Psoas muscle (tissue), 8 donors: ENCODE data around the gene DEPP1. TPM values are rescaled to one million over a fixed set of nuclear protein-coding genes. Genes with fewer than 3 reads are reported as not detected.

ENCODE experiments used
- ATAC-seq, 4 donors: fragments of 200-7000 bp; cut with Tn5 transposase; one replicate each; pipeline ENCODE4 v1.9.1; 2020; ENCODE audit warnings: moderate library complexity in 3 of 4, mild to moderate bottlenecking in 2 of 4
- DNase-seq, 2 donors: peaks; one replicate each; pipeline ENCODE4 v3.0.0-alpha.2; 2020
- H3K27ac ChIP-seq: fragments of 200-600 bp; one replicate; pipeline ENCODE4 v1.8.0; 2022
- H3K27me3 ChIP-seq, 3 donors: fragments of 200-600 bp in 1 of 3; one replicate each; pipeline versions ENCODE4 v1.6.1 to v1.8.0; 2013 to 2022; ENCODE audit warnings: low read length in 2 of 3, mild to moderate bottlenecking in 2 of 3, moderate library complexity in 1 of 3; ENCODE audit not compliant: insufficient read depth in 3 of 3
- H3K36me3 ChIP-seq, 2 donors: fragments of 200-600 bp in 1 of 2; one replicate each; pipeline versions ENCODE4 v1.6.1 to v1.8.0; 2013 to 2022; ENCODE audit warnings: low read depth in 1 of 2, mild to moderate bottlenecking in 1 of 2, moderate library complexity in 1 of 2; ENCODE audit not compliant: insufficient read depth in 1 of 2
- H3K4me1 ChIP-seq: fragments of 200-600 bp; one replicate; pipeline ENCODE4 v1.8.0; 2022
- H3K4me3 ChIP-seq: fragments of 200-600 bp; one replicate; pipeline ENCODE4 v1.8.0; 2022; ENCODE audit warnings: mild to moderate bottlenecking
- H3K9me3 ChIP-seq: fragments of 200-600 bp; one replicate; pipeline ENCODE4 v1.8.0; 2022
- WGBS, 3 donors: extraction: QIAGEN DNeasy Blood & Tissue Kit; methylation state at CpG; one replicate each; pipeline versions ENCODE4 v1.1.6 to v1.1.7; 2013; 5-methylcytosine and 5-hydroxymethylcytosine counted together
- intact Hi-C, 2 donors: fragments of 100-400 bp; cut with DNase I; formaldehyde crosslinking; loops; one replicate each; pipeline versions ENCODE4 v1.11.0 to v1.14.2; 2022
- polyA plus RNA-seq, 3 donors: library from polyadenylated mRNA; stranded (reverse); fragments of 200-250 nt; gene quantifications; one replicate each; pipeline ENCODE4 v1.2.3, GENCODE V29; 2013
- total RNA-seq, 4 donors: library from RNA; stranded (reverse); fragmentation: NEBNext Ultra II Directional in 2 of 4; extraction: Animal tissue kit (Norgen Biotek cat#: 25700) in 2 of 4; gene quantifications; one replicate each; pipeline versions ENCODE4 v1.2.1 to v1.2.4, GENCODE V29; 2021 to 2023
- TF ChIP-seq, protein P1 (sequence below): fragments of 200-600 bp; IDR thresholded peaks from one replicate; pipeline ENCODE4 v1.8.0; 2022; ENCODE audit warnings: antibody characterized with exemption
- donor health status: healthy with polysubstance abuse.
- donor health status: DM: no; HTN: no; CAD: no; lungs with moderate emphysema.
- donor health status: Bipolar disorder and iron deficiency.
- donor health status: healthy.
- donor health status: DM: yes; HTN: yes; CAD: no.
- donor health status: DM: no; HTN: no; CAD: no.
- donor health status: DM: no; HTN: no; CAD: no.
- donor health status: DM: yes; HTN: yes; CAD: no.

DEPP1 gene
- total and polyA plus RNA-seq, 7 donors: 28.2 to 102 (median 37.4) TPM

DNA sequence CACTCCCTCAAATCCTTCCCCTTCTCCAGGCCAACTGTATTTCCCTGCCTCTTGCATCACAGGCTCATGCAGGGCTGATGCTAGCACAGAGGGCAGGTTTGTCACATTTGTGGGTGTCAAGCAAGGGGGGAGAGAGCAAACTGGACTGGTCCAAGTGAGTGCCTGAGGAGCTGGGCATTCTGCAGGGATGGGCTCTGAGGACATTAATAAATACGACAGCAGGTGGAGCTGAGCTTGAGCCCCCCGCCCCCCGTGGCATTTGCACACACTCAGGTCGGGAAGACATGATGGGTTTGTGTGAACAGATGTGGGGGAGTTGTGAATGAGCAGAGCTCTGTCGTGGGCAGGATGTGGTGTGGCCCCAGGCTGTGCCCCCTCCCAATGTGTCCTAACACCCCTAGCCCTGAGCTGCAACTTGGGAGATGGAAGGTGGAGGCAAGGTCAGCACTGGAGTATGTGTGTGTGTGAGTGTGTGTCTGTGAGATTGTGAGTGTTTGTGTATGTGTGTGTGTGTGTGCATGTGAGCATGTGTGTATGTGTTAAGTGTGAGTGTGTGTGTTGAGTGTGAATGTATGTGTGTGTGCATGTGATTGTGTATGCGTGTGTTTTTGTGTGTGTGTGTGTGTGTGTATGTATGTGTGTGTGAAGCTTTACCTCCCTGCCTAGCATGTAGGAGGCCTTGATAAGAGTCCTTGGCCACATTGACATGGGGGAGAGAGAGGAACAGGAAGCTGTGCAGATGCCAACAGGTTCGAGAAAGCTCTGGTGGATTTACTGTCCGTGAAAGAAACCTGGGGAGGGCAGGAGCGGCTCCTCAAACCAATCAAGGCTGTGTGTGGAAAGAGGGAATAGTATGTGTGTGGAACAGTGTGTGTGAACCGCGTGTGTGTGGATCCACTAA is 9.9 kb downstream of the DEPP1 start:
- Histone ChIP-seq H3K4me1 (peaks cover 67% of the 10 kb centered on the region), H3K36me3 (peaks cover 0 to 18% of the 10 kb centered on the region in 2 donors), H3K9me3 (no peaks in the 10 kb centered on the region), H3K27ac (peak overlapping the region; percentile 69), H3K4me3 (no peak overlapping the region), H3K27me3 (no peaks in the 10 kb centered on the region)
- WGBS, 3 donors: 68 to 78% (median 71%) methylated on average over 11 of the region's 11 CpGs
- intact Hi-C loops: no loop called here
- peak in 1 of 2 donors; percentile 45 for DNase-seq
- ATAC-seq: no peak
- TF ChIP-seq, protein P1, sequence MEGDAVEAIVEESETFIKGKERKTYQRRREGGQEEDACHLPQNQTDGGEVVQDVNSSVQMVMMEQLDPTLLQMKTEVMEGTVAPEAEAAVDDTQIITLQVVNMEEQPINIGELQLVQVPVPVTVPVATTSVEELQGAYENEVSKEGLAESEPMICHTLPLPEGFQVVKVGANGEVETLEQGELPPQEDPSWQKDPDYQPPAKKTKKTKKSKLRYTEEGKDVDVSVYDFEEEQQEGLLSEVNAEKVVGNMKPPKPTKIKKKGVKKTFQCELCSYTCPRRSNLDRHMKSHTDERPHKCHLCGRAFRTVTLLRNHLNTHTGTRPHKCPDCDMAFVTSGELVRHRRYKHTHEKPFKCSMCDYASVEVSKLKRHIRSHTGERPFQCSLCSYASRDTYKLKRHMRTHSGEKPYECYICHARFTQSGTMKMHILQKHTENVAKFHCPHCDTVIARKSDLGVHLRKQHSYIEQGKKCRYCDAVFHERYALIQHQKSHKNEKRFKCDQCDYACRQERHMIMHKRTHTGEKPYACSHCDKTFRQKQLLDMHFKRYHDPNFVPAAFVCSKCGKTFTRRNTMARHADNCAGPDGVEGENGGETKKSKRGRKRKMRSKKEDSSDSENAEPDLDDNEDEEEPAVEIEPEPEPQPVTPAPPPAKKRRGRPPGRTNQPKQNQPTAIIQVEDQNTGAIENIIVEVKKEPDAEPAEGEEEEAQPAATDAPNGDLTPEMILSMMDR: no peak

DNA sequence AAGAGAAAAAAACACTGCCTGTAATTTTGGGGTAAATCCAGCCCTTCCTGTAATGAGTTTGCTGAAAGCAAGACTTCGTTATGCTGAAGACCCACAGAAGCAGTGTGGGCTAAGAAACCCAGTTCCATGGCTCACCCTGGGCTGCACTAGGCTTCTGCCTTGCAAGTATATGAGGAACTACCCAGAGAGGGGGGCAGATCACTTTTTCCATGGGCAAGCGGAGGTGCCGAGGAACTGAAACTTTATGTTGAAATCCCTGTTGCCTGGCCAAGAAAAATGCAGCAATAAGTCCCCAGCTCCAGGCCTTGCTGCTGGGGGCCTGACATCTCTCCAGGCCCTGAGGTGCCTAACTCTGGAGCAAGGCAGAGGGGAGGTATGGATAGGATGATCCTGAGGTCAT is 10.5 kb downstream of the DEPP1 start:
- intact Hi-C loops: no loop called here
- Histone ChIP-seq H3K4me1 (peaks cover 73% of the 10 kb centered on the region), H3K27me3 (no peaks in the 10 kb centered on the region), H3K9me3 (no peaks in the 10 kb centered on the region), H3K27ac (peak overlapping the region; percentile 58), H3K36me3 (peaks cover 0 to 18% of the 10 kb centered on the region in 2 donors), H3K4me3 (no peak overlapping the region)
- ATAC-seq: no peak
- WGBS, 3 donors: 16 to 32% (median 30%) methylated on average over 3 of the region's 3 CpGs
- peak in 1 of 2 donors; percentile 71 for DNase-seq
- TF ChIP-seq, protein P1: no peak

DNA sequence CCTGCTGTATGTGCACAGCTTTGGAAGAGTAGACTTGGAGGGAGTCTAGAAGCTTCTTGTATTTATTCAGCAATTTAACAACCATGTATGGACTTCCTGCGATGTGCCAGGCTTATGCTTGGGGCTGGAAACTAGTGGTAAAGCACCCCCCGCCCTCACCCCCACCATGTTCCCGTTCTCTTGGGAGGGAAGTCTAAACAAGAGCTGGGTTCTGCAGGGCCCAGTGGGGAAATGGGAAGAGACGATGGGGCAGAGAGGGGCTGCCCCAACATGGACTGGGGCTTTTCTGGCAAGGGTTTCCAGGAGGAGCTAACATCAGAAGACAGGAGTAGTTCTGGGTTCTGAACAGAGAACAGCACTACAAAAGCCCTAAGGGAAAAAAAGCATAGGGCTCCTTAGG is 11.0 kb downstream of the DEPP1 start:
- no peaks in the 10 kb centered on the region for H3K9me3 ChIP-seq

DNA sequence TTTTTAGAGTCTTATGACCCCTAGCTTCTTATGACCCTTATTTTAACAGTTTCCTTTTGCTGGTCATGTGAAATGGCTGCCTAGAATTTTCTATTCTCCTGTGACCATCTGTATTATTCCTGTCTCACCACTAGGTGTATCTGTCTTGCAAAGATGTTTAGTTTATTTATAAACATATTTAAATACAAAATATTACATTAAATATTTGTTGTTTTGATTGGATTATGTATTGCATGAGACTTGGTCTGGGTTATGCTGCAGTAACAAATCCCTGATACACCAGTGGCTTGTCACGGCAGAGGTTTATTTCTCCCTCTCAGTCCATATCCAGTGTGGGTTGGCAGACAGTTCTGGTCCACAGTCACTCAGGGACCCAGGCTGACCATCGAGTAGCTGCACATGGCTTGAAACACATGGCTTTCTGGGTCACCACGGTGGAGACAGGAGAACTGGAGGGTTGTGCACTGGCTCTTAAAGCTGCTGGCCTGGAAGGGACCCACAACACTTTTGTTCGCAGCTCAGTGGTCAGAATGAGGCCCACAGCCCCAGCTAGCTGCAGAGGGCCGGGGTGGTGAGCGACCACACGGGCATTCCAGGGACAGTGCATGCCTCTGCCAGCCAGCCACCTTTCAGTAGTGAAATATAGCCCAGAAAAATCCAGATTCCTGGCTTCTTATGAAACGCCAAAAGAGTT is 11.6 kb downstream of the DEPP1 start:
- Histone ChIP-seq H3K27me3 (no peaks in the 10 kb centered on the region), H3K9me3 (no peaks in the 10 kb centered on the region), H3K36me3 (peaks cover 0 to 15% of the 10 kb centered on the region in 2 donors), H3K27ac (peak overlapping the region; percentile 94), H3K4me1 (peaks cover 84% of the 10 kb centered on the region), H3K4me3 (no peak overlapping the region)
- TF ChIP-seq, protein P1: peak; percentile 22
- WGBS, 3 donors: 50 to 80% (median 51%) methylated on average over 8 of the region's 8 CpGs
- intact Hi-C loops: no loop called here
- DNase-seq (no peak), ATAC-seq (no peak)

More for the DNA sequence above, 11.0 kb downstream of the DEPP1 start:
- TF ChIP-seq, protein P1: no peak
- peaks cover 78% of the 10 kb centered on the region for H3K4me1 ChIP-seq
- no peaks in the 10 kb centered on the region for H3K27me3 ChIP-seq
- intact Hi-C loops: no loop called here
- peak in 1 of 2 donors; percentile 50 for DNase-seq
- H3K36me3 ChIP-seq: peaks cover 0 to 18% of the 10 kb centered on the region in 2 donors
- no peak overlapping the region for H3K4me3 ChIP-seq
- no peak for ATAC-seq
- 62 to 74% (median 72%) methylated on average over 4 of the region's 4 CpGs for WGBS, 3 donors
- H3K27ac ChIP-seq: peak overlapping the region; percentile 58
